ENCODE results near the gene LY6G5B.

Gene LY6G5B

DNA sequence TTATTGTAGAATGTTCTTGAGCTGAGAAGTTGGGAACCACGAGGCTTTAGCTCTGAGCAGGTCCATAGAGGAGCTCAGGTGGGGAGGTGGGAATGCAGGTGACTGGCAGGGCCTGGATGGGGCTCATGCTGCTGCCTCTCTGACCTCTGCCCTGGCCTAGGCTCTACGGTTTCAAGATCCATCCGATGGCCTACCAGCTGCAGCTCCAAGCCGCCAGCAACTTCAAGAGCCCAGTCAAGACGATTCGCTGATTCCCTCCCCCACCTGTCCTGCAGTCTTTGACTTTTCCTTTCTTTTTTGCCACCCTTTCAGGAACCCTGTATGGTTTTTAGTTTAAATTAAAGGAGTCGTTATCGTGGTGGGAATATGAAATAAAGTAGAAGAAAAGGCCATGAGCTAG is at the start of gene LY6G5B:
LY6G5B (plus strand) TSS at position 301 of the 400 bp plus-strand sequence. CDS start 975 bp downstream, outside the sequence.
- no peak for DNase-seq

DNA sequence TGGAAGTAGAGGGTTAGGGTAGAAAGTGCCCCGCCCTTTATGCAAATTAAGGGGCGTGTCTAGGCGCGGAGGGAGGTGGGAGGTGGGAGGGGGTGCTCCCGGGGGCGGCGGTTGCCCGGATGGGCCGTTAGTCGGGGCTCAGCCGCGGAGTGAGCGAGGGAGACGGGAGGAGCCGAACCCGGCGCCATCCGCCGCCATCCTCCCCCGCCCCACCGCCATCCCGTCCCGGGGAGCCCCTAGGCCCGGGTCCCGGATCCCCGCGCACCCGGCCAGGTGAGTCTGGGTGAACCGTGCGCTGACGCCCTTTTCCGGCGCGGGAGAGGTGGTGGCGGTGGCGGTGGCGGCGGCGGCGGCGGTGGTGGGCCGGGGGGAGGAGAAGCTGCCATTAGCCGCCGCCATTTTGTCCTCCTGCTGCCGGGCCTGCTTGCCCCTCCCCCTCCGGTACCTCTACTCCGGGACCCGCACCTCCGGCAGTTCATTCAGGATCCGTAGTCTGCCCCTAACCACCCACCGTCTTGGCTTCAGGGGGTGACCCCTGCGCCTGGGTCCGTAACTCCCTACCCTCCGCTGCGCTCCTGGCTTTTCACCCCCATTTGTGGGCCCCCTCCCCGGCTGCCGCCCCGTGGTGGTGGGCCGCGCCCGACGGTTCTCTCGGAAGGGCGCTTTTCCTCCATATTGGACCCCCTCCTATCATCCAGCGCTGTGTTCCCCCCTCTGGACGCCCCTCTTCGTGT is 49.0 kb upstream of the LY6G5B start, which contains the start of gene PRRC2A:
PRRC2A (plus strand) TSS at position 130 of the 734 bp plus-strand sequence. CDS start 2,075 bp downstream, outside the sequence.
- DNase-seq: peak; percentile 43

DNA sequence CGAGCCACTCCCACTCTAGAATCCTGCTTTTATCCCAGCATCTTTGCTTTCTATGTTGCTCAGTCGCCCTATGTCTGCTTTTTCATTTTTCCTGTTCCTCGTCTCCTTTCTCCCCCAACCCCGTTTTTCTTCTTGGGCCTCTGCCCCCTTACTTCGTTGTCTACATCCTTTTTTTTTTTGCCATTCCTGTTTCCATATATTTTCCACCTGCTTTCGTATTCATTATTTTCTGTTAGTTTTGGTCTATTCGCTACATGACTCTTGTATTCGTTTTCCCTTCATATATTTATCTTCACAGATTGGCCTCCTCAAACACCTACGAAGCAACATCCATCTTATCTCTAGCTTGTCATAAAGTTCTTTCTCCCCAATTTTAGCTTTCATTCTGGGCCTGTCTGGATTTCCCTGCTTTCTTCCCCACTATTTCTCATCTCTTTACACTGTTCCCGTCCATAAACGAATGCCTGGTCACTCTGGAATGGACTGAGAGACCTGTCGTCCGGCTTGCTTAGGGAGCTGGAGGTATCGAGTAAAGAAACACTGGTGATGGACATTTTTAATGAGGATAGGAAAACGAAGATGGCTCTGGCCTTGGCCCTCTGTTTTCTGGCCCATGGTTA is 48.3 kb upstream of the LY6G5B start:
- DNase-seq: no peak

DNA sequence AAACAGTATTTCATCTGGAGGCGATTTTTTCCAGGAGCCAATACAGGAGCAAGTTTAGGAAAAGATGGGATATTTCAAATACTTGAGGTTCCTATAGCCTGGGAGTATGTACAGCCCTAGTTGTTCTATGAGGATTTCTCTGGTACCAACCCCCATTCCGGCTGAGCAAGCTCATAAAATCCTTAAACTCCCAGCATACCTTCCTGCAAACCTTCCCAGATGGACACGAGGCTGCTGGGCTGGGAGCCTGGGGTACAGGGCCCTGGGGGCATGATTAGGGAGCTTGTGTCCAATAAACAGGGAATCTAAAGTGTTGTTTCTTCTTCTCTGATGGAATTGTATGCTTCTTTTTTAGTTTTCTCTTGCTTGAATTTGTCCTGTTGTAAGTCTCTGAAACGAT is 47.8 kb upstream of the LY6G5B start:
- no peak for DNase-seq

- no peak for DNase-seq
Observed at GRCh38 chr6:31622684-31623091, 47.1 kb upstream of the LY6G5B start.

- no peak for DNase-seq
Observed at GRCh38 chr6:31624070-31624469, 45.7 kb upstream of the LY6G5B start.

GRCh38 chr6:31626952-31627351 is 42.8 kb upstream of the LY6G5B start:
- DNase-seq: no peak

DNA sequence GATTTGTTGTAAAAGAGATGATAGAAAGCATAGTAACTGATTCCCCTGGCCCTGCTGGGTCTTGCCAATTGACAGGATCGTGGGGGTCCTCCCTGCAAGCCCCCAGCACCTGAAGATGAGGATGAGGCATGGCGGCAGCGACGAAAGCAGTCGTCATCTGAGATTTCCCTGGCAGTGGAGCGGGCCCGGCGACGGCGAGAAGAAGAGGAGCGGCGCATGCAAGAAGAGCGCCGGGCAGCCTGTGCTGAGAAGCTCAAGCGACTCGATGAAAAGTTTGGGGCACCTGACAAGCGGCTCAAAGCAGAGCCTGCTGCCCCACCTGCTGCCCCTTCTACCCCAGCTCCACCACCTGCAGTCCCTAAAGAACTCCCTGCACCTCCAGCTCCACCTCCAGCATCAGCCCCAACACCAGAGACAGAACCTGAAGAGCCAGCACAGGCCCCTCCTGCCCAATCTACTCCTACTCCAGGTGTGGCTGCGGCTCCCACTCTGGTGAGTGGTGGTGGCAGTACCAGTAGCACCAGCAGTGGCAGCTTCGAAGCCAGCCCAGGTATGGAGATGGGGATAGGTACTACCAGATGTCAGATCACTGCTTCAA is 42.0 kb upstream of the LY6G5B start:
- DNase-seq: no peak

GRCh38 chr6:31629014-31629413 is 40.8 kb upstream of the LY6G5B start:
- no peak for DNase-seq

DNA sequence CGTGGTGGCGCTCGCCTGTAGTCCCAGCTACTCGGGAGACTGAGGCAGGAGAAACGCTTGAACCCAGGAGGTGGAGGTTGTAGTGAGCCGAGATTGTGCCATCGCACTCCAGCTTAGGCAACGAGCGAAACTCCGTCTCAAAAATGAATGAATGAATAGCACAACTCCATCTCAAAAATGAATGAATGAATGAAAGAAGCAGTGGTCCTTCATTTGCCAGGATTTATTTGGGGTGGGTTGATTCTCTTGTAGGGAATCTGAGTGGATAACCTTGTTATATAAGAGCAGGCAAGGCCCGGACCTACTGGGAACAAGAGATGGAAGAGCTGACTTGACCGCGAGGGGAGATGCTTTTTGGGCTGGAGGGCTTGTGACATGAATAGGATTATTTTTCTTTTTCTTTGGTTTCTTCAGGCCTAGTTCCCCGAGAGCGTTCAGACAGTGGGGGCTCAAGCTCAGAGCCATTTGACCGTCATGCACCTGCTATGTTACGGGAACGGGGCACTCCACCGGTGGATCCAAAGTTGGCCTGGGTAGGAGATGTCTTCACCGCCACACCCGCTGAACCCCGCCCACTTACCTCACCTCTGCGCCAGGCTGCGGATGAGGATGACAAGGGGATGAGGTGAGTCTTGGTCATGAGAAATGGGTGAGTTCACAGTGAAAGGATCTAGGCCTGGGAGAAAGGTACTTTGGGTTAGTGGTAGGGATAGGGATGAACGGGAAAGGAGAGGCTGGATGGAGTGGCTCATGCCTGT is 39.4 kb upstream of the LY6G5B start:
- no peak for DNase-seq

DNA sequence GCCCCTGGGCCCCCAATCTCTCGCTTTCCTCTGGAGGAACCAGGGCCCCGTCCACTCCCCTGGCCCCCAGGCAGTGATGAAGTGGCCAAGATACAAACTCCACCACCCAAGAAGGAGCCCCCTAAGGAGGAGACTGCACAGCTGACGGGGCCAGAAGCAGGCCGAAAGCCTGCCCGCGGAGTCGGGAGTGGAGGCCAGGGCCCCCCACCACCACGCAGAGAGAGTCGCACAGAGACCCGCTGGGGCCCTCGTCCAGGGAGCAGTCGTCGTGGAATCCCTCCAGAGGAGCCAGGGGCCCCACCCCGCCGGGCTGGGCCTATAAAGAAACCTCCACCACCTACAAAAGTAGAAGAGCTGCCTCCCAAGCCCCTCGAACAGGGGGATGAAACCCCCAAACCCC is 38.6 kb upstream of the LY6G5B start:
- no peak for DNase-seq

DNA sequence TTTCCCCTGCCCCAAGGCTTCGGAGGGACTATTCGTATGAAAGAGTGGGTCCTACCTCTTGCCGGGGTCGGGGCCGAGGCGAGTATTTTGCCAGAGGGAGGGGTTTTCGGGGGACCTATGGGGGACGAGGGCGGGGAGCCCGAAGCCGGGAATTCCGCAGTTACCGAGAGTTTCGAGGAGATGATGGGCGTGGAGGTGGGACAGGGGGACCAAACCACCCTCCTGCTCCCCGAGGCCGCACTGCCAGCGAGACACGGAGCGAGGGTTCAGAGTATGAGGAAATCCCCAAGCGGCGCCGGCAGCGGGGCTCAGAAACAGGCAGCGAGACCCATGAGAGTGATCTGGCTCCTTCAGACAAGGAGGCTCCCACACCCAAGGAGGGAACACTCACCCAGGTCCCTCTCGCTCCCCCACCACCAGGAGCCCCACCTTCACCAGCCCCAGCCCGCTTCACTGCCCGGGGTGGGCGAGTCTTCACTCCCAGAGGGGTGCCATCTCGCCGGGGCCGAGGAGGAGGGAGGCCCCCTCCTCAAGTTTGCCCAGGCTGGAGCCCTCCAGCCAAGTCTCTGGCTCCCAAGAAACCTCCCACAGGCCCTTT is 38.0 kb upstream of the LY6G5B start:
- no peak for DNase-seq

GRCh38 chr6:31632279-31632946 is 37.4 kb upstream of the LY6G5B start:
- no peak for DNase-seq

GRCh38 chr6:31633447-31633846 is 36.3 kb upstream of the LY6G5B start:
- DNase-seq: no peak

DNA sequence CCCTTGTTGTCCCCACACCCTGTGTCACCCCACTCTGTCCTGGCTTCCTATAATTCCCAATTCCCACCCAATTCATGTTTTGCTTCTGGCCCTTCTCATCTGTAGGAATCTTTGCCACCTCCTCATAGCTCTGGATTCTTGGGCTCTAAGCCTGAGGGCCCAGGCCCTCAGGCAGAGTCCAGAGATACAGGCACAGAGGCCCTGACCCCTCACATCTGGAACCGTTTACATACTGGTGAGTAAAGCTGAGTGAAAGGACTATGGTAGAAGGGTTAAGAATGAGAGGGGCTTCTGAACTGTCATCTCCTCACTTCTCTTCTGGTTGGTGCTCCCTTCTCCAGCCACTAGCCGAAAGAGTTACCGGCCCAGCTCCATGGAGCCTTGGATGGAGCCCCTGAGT is 35.6 kb upstream of the LY6G5B start:
- DNase-seq: no peak

- no peak for DNase-seq
Observed at GRCh38 chr6:31634969-31635575, 34.7 kb upstream of the LY6G5B start.

DNA sequence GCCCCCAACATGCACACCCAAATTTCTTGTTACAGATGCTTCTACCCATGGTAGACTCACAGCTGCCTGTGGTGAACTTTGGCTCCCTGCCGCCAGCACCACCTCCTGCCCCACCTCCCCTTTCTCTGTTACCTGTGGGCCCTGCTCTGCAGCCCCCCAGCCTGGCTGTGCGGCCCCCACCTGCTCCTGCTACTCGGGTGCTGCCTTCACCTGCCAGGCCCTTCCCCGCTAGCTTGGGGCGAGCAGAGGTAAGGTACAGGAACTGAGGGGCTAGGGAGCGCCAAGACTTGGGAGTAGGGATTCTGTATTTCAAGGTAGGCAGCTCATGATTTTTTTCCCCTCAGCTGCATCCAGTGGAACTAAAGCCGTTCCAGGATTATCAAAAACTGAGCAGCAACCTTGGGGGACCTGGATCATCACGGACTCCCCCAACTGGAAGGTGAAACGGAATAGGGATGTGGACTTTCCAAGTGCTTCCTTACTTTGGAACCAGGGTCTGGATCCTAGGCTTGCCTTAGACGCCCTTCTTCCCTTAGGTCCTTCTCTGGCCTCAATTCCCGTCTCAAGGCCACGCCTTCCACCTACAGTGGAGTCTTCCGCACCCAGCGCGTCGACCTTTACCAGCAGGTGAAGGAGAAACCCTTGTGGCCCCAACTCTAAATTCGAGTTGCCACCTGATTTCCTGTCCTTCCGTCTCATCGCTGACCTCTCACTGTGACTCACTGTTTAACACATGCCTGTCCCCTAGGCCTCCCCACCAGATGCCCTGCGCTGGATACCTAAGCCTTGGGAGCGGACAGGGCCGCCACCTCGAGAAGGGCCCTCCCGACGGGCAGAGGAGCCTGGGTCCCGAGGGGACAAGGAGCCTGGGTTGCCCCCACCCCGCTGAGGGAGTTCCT is 32.8 kb upstream of the LY6G5B start:
- no peak for DNase-seq

DNA sequence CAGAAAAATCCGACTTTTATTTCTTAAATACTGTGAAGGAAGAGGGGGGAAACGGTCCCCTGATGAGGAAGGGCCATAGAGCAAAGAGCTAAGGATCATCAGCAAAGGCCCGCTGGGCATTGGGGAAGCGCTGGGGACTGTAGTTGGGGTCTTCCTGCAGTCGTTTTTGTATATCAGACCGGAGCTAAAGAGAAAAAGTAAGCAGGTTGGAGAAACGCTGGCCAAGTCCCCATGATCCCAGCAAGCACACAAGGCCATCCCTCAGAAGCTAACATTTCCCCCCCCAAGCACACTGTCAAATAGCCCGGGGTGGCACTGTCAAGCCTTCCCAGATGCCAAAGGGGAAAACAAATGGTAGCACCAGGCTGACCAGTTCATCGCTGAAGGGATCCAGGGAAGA is 30.7 kb upstream of the LY6G5B start:
- no peak for DNase-seq

GRCh38 chr6:31639449-31639861 is 30.3 kb upstream of the LY6G5B start:
- DNase-seq: no peak

DNA sequence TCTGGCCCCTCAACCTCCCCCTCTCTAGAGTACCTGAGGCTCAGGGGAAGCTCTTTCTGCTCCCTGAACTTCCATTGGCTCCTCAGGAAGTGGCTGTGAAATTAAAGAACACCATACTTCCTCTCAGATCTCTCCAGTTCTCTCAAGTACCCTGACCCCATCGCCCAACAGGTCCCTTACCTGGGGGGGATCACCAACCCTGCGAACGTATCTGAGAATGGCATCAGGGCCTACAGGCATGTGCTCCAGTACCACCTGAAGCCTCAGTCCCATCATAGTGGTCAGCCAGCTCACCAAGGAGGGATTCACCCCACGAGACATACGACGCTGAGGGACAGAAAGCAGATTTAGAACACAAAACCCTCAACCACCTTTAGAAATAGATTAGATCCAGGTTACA is 29.2 kb upstream of the LY6G5B start:
- DNase-seq: no peak

DNA sequence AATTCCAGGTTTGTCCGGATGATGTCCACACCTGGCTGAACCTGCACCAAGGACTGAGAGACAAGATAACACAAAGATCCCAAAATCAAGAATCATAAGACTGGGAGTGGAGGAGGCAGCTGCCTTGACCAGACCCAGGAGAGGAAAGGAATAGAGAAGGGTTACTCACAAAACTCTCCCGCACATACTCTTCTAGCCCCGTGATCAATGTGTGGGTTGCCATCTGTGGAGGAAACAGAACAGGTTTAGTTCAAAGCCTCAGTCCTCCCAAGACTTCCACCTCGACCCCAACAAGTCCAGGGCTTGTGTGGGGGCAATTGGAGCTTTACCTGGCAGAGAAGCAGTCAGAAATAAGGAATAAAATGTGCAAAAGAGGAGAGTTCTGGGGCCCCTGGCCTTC is 28.4 kb upstream of the LY6G5B start:
- no peak for DNase-seq

Data from NCI-H1436 treated with DMSO at 0.1 percent for 48 hours (cell line).